GM12891 (cell line): ENCODE data around the gene IER5L.

Experiments used
- PAX5 ChIP-seq: IDR thresholded peaks from 2 replicates; pipeline ENCODE4 v1.6.1; 2011; ENCODE audit warnings: low read length, moderate library complexity, mild to moderate bottlenecking; ENCODE audit not compliant: insufficient read depth, severe bottlenecking
- POLR2A ChIP-seq: IDR thresholded peaks from 2 replicates; pipeline ENCODE4 v1.6.1; 2011; ENCODE audit warnings: low read depth, low read length, control low read depth
- POLR2AphosphoS5 ChIP-seq: IDR thresholded peaks from 2 replicates; pipeline ENCODE4 v1.6.1; 2011; ENCODE audit warnings: low read depth, low read length, control low read depth
- TAF1 ChIP-seq: IDR thresholded peaks from 2 replicates; pipeline ENCODE4 v1.6.1; 2011; ENCODE audit warnings: low read depth, low read length, control low read depth

DNA sequence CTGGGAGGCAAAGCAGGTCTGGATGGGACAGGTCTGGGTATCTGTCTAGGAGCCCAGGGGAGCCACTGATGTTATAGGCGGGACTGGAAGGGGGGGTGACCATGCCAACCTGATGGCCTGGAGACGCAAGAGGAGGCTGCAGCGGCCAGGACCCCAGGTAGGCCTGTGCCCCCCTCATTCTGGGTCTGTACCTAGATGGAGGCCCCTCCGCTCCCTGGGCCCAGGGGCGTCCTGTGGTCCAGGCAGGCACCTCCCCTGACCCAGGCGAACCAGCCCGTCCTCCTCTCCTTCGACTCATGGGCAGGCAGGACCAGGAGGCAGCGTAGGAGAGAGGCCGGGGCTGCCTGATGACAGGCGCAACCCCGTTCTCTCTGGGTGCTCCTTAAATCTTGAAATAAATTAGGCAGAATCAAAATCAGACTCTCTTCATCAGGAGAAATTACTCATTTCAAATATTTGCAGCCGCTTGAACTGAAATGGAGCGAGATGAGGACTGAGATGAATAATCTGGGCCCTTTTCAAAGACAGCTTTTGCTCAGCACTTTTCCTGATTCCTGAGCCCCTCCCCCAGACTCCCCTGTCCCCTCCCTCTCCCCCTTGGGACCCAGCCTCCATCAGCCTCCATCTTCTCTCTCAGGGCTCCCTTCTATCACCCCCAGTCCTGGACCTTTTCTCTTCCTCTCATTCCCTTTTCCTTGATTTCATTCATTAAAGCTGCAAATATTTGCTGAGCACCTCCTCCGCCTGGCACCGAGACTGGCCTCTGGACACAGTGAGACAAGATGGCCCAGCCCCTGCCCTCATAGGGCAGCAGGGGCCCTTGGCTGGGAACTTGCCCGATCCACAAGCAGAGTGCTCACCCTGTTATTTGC lies 46.8 kb upstream of the IER5L start:
- no peak for TF ChIP-seq POLR2AphosphoS5
- no peak for TF ChIP-seq PAX5
- TF ChIP-seq POLR2A = no peak
- no peak for TF ChIP-seq TAF1
